Retinal pigment epithelial cell (primary cell): Measurements from ENCODE around the gene KCND1.

Experiments used
- DNase-seq: peaks from one replicate; pipeline ENCODE4 v3.0.0-alpha.2; 2010; ENCODE audit warnings: low read depth
- H3K4me3 ChIP-seq: 2 replicates; pipeline ENCODE4 v1.5.1; 2011; ENCODE audit warnings: mild to moderate bottlenecking, low read length, control low read depth, moderate library complexity
- TF ChIP-seq, protein P1 (sequence below): conservative IDR thresholded peaks from 2 replicates; pipeline ENCODE4 v1.5.1; 2011; ENCODE audit warnings: low read depth, low read length, control low read depth, inconsistent platforms

KCND1 gene

DNA sequence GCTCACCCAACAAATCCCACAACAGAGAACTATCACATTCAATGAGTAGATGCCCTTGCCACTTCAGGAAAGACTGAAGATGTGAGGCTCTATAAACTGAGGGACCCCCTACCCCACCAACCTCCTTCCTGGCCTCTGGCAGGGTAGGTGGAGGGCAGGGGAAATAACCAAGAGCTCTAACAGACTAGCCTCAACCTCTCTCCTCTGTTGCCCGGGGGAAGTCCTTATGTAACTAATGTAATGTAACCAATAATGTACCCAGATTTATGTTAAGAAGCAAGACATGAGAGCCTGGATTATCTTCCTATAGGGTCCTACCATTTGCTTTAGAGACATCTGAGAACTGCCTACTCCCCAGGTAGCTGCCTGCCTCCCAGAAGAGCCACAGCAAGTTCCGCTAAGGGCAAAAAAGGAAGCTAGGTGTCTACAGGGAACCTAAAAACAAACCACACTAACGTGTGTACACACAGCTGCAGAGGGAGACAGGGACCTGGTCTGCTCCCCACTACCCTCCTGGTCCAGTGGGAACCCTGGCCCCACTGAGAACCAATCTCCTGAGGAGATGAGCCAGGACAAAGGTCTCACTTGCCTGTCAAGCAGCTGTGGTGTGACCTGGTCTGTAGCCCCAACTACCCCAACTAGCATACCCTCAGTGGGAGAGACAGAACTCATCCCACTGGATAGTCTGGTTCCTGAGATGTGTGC, 32.0 kb downstream of the KCND1 start:
- TF ChIP-seq, protein P1, sequence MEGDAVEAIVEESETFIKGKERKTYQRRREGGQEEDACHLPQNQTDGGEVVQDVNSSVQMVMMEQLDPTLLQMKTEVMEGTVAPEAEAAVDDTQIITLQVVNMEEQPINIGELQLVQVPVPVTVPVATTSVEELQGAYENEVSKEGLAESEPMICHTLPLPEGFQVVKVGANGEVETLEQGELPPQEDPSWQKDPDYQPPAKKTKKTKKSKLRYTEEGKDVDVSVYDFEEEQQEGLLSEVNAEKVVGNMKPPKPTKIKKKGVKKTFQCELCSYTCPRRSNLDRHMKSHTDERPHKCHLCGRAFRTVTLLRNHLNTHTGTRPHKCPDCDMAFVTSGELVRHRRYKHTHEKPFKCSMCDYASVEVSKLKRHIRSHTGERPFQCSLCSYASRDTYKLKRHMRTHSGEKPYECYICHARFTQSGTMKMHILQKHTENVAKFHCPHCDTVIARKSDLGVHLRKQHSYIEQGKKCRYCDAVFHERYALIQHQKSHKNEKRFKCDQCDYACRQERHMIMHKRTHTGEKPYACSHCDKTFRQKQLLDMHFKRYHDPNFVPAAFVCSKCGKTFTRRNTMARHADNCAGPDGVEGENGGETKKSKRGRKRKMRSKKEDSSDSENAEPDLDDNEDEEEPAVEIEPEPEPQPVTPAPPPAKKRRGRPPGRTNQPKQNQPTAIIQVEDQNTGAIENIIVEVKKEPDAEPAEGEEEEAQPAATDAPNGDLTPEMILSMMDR: no peak
- H3K4me3 ChIP-seq: no peak overlapping the region
- DNase-seq: no peak

DNA sequence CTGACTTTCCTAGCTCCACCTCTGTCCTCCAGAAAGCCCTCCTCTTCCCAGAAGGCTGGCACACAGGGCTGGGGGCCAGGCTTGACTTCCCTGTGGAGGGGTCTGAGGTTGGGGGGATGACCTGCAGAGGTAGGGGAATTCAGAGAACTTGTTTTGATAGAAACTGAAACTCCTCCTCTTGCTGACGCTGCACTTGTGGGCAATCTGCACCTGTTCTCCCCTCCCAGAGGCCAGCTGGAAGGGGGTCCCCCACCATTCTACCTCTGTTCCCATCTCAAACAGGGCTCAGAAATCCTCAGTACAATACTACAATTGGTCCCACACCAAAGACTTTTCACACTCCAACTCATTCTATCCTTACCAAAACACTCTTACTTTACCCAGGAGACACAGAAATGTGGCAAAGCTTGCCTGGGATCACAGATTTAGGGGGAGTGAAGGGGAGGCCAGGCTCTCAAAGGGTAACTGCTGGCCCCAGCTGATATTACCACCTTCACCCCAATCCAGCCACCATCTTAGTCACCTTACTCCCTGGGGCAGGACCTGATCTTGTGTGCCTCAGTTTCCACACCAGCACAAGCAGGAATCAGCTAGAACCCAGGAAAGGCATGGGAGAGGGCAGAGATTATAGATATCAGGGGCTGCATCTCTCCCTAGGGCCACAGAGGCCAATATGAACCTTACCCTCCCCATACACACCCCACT, 32.8 kb downstream of the KCND1 start:
- TF ChIP-seq, protein P1: no peak
- no peak overlapping the region for H3K4me3 ChIP-seq
- DNase-seq: no peak

DNA sequence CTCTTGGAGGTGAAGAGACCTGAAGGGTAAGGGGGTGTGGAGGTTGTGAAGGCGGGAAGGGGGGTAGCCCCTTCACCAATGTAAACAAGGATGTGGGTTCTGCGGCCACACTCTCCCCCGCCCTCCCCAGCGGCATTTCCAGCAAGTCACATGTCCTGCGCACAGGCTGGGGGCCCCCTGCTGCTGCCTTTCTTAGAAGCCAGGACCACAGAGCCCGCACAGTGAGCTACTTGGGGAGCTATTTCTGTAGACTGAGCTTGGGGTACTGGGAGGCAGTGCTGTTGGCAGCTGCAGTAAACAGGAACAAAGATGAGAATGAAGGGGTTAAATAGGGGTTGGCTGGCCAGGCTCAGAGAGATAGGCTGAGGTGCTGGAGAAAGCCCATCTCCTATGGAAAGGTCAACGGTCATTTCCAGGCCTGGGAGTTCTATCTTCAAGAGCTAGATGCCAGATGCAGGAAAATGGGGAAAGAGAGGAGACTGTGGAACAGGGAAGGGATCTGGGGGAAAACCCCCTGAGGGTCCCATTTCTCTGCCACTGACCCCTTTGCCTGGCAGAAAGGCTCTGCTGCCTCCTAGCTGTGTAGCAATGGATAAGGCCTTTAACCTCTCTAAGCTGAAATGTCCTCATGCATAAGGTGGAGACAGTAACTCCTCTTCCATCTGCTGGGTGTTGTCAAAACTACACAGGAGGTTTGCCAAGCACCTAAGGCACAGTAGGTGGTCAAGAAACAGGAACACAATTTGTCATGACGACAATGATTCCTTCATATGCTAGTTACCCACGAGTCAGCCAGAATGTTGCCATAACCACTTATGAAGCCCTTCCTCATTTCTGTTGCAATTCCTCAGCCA, 34.4 kb downstream of the KCND1 start:
- no peak overlapping the region for H3K4me3 ChIP-seq
- no peak for DNase-seq
- TF ChIP-seq, protein P1: peak; percentile 9

DNA sequence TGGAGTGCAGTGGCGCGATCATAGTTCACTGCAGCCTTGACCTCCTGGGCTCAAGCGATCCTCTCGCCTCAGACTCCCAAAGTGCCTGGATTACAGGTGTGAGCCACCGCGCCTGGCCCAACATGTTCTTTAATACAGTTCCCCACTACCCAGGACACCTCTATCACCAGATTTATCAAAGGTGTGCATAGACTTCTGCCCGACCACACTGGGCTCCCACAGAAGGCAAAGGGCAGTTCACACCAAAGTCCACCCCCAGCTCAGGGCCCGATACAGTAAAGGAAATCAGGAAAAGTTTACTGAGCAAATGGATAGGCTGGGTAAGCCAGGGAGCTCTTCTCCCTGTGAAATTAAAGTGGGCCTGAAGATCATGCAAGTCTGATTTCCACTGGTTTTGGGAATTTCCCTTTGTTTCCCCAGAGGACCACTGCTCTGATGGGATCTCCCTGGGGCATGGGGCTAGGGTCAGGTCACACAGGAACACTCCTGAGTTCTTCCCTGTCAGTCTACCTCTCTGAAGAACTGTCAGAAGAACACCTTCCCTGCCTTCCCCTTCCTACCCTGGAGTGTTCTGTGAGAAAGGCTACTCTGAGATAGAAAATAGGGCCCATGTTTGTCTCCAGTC, 35.1 kb downstream of the KCND1 start:
- no peak overlapping the region for H3K4me3 ChIP-seq
- TF ChIP-seq, protein P1: no peak
- no peak for DNase-seq

DNA sequence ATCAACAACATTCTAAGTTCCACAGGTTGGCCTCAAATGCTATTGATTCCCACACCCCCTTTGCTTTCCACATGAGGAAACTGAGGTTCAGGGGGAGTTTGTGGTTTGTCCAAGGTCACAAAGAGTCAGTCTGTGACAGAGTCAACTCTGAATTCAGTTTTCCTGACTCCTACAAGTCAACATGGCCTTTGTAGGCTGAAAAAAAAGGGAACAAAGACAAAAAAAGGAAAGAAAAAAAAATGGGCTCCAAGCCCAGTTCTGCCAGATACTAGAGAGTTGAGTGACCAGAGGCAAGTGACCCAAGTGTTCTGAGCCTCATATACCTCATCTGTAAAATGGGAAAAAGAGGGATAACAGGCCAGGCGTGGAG, 36.4 kb downstream of the KCND1 start:
- DNase-seq: no peak
- TF ChIP-seq, protein P1: no peak
- no peak overlapping the region for H3K4me3 ChIP-seq

DNA sequence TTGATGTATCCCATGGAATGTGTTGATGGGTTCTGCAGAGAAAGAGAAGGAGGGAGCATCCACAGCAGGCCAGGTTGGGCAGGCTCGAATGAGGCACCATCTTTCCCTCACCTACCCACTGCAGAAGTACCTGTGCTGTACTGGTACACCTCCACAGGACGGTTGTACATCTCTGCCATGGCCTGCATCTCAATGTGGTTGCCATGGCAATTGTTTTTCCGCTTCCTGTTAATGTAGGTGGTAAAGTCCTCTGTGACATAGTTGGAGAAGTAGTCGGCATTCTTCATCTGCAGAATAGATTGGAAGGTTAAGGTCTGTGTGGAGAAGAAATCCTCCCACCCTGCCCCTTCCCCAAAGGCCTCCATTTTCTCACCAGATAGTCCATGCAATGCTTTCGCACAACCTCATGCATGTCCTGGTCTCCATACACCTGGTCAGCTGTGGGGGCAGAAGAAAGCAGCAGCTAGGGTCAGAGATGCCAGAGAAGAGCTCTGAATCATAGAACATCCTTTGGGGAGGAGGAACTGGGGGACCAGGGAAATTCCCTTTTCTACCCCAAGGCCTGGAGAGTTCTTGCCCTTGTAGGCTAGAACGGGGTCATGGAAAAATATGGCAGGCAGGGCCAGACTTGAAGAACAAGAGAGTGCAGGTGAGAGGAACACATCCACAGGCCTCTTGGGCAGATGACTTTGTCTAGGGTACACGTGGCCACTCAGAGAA, 36.9 kb downstream of the KCND1 start:
- DNase-seq: no peak
- H3K4me3 ChIP-seq: no peak overlapping the region
- TF ChIP-seq, protein P1: no peak
